GM18526 (cell line): ENCODE data around the gene DHRS4.

ENCODE experiments used
- POLR2A ChIP-seq: IDR thresholded peaks from 3 replicates; pipeline ENCODE4 v1.6.1; 2011; ENCODE audit not compliant: insufficient read length; ENCODE audit errors: extremely low read depth

DHRS4 gene

GRCh38 chr14:23933742-23934128 lies 19.8 kb upstream of the DHRS4 start:
- TF ChIP-seq POLR2A = no peak

- TF ChIP-seq POLR2A = no peak
Observed at GRCh38 chr14:23935158-23935557, 18.4 kb upstream of the DHRS4 start.

GRCh38 chr14:23936084-23936829 lies 17.3 kb upstream of the DHRS4 start:
- TF ChIP-seq POLR2A = no peak

GRCh38 chr14:23937203-23937602 lies 16.4 kb upstream of the DHRS4 start:
- TF ChIP-seq POLR2A = no peak

- no peak for TF ChIP-seq POLR2A
Observed at GRCh38 chr14:23938823-23939222, 14.7 kb upstream of the DHRS4 start.

GRCh38 chr14:23939607-23940326 lies 13.8 kb upstream of the DHRS4 start:
- no peak for TF ChIP-seq POLR2A

GRCh38 chr14:23941230-23941629 lies 12.3 kb upstream of the DHRS4 start:
- TF ChIP-seq POLR2A = no peak

GRCh38 chr14:23941669-23942068 lies 11.9 kb upstream of the DHRS4 start:
- no peak for TF ChIP-seq POLR2A

GRCh38 chr14:23942587-23942986 lies 11.0 kb upstream of the DHRS4 start:
- no peak for TF ChIP-seq POLR2A

- no peak for TF ChIP-seq POLR2A
Observed at GRCh38 chr14:23950411-23951135, 3.0 kb upstream of the DHRS4 start.

GRCh38 chr14:23951590-23952201 lies 1.9 kb upstream of the DHRS4 start:
- TF ChIP-seq POLR2A = no peak

- no peak for TF ChIP-seq POLR2A
Observed at GRCh38 chr14:23984891-23985602, 31.5 kb downstream of the DHRS4 start.

- peak; percentile 57 for TF ChIP-seq POLR2A
Observed at GRCh38 chr14:23988607-23989363, 35.2 kb downstream of the DHRS4 start, which contains the start of gene DHRS4L2. Gene DHRS4L2, plus strand, starts transcription at chr14:23988929. Its CDS starts 19 bp downstream, at chr14:23988948.

- no peak for TF ChIP-seq POLR2A
Observed at GRCh38 chr14:24011051-24011450, 57.5 kb downstream of the DHRS4 start.
